Measurements from ENCODE around the gene FAM13B.
"Not testable (repeated sequence)": the region's sequence is repeated elsewhere in the genome, so short reads cannot be mapped to it uniquely, and the experiment has no call there.

DNA sequence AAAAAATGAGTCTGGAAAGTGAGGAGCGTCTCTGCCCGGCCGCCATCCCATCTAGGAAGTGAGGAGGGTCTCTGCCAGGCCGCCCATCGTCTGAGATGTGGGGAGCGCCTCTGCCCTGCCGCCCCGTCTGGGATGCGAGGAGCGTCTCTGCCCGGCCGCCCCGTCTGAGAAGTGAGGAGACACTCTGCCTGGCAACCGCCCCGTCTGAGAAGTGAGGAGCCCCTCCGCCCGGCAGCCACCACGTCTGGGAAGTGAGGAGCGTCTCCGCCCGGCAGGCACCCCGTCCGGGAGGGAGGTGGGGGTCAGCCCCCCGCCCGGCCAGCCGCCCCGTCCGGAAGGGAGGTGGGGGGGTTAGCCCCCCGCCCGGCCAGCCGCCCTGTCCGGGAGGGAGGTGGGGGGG is 37.1 kb upstream of the FAM13B start:
- TF ChIP-seq CTCF (IDR thresholded peaks at IDR 0.05 in 2 of 3, conservative IDR thresholded peaks at IDR 0.05 in 1 of 3; ENCODE audit: control insufficient read depth in 2 of 3, extremely low read depth in 1 of 3, insufficient read depth in 1 of 3, low read depth in 3 of 3, low read length in 3 of 3); SREBF1 (IDR thresholded peaks at IDR 0.05; ENCODE audit: low read length); RBBP5 (conservative IDR thresholded peaks at IDR 0.05); MTA3 (IDR thresholded peaks at IDR 0.05; ENCODE audit: borderline replicate concordance, low read length); RAD21 (IDR thresholded peaks at IDR 0.05; ENCODE audit: insufficient read depth, low read depth, low read length); CREB1 (IDR thresholded peaks at IDR 0.05; ENCODE audit: low read depth); ZZZ3 (IDR thresholded peaks at IDR 0.05; ENCODE audit: control insufficient read depth, insufficient read length, low read depth); CBFB (IDR thresholded peaks at IDR 0.05; ENCODE audit: low read depth); YY1 (IDR thresholded peaks at IDR 0.05; ENCODE audit: low read depth, low read length); POLR2A (IDR thresholded peaks at IDR 0.05; ENCODE audit: low read depth, low read length); SUPT20H (IDR thresholded peaks at IDR 0.05; ENCODE audit: borderline replicate concordance, control insufficient read depth, low read depth, low read length); JUNB (IDR thresholded peaks at IDR 0.05); CEBPZ (IDR thresholded peaks at IDR 0.05; ENCODE audit: low read depth, low read length); FOXM1 (IDR thresholded peaks at IDR 0.05; ENCODE audit: low read depth, low read length): not testable (repeated sequence)

Data from GM12878 (cell line).